GM13977 (cell line): ENCODE data around the gene MAD1L1.

Source experiments
- DNase-seq: peaks from one replicate; pipeline ENCODE4 v3.0.0; 2012; ENCODE audit warnings: low spot score
- in situ Hi-C: fragments of 300-500 bp; cut with MboI; formaldehyde crosslinking; loops from one replicate; pipeline ENCODE4 v1.12.0; 2022; ENCODE audit warnings: low sequenced_read_pairs, low pct_unique_long_range_greater_than_20kb, mixed read lengths, inconsistent platforms; ENCODE audit not compliant: unreplicated experiment
- TF ChIP-seq, protein P1 (sequence below): IDR thresholded peaks from 2 replicates; pipeline ENCODE4 v1.5.1; 2012; ENCODE audit warnings: mild to moderate bottlenecking, control low read depth; ENCODE audit not compliant: insufficient read depth; ENCODE audit errors: extremely low read depth, missing control alignments

The MAD1L1 gene

GRCh38 chr7:1957471-1958225 lies 275.1 kb downstream of the MAD1L1 start:
- no peak for DNase-seq
- TF ChIP-seq, protein P1, sequence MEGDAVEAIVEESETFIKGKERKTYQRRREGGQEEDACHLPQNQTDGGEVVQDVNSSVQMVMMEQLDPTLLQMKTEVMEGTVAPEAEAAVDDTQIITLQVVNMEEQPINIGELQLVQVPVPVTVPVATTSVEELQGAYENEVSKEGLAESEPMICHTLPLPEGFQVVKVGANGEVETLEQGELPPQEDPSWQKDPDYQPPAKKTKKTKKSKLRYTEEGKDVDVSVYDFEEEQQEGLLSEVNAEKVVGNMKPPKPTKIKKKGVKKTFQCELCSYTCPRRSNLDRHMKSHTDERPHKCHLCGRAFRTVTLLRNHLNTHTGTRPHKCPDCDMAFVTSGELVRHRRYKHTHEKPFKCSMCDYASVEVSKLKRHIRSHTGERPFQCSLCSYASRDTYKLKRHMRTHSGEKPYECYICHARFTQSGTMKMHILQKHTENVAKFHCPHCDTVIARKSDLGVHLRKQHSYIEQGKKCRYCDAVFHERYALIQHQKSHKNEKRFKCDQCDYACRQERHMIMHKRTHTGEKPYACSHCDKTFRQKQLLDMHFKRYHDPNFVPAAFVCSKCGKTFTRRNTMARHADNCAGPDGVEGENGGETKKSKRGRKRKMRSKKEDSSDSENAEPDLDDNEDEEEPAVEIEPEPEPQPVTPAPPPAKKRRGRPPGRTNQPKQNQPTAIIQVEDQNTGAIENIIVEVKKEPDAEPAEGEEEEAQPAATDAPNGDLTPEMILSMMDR, result no peak
- in situ Hi-C loops, result no loop called here

GRCh38 chr7:1956611-1957470 lies 275.9 kb downstream of the MAD1L1 start:
- in situ Hi-C loops, result no loop called here
- DNase-seq, result no peak
- TF ChIP-seq, protein P1, result no peak

GRCh38 chr7:1956141-1956540 lies 276.6 kb downstream of the MAD1L1 start:
- TF ChIP-seq, protein P1, result no peak
- in situ Hi-C loops, result no loop called here
- DNase-seq, result no peak

DNA sequence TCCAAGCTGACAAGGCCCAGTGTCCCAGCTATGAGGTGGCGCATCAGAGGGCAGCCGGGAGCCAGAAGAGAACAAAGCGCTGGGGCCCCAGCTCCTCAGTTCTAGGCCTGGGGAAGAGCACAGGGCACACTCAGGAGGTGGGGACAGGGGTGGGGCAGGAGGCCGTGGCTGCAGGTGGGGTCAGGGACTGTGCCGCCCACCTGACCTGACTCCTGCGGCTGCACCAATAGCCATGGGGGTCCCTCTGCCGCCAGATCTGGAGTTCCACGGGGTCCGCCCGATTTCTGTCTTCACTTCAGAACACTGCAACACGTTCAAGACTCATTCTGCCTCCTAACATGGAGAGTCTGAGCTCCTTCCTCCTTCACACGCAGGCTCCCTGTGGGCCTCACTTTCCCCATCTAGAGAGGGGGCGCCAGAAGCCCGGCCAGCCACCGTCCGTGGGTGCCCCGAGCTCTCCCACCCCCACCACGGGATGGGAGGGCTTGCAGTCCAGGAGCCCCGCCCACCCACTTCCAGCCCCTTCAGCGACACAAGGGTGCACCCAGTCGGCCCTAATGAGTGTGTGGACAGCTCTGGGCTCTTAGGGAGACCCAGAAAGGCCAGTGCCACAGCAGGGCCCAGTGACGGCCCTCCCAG lies 278.3 kb downstream of the MAD1L1 start:
- TF ChIP-seq, protein P1, result no peak
- no peak for DNase-seq
- in situ Hi-C loops, result no loop called here

DNA sequence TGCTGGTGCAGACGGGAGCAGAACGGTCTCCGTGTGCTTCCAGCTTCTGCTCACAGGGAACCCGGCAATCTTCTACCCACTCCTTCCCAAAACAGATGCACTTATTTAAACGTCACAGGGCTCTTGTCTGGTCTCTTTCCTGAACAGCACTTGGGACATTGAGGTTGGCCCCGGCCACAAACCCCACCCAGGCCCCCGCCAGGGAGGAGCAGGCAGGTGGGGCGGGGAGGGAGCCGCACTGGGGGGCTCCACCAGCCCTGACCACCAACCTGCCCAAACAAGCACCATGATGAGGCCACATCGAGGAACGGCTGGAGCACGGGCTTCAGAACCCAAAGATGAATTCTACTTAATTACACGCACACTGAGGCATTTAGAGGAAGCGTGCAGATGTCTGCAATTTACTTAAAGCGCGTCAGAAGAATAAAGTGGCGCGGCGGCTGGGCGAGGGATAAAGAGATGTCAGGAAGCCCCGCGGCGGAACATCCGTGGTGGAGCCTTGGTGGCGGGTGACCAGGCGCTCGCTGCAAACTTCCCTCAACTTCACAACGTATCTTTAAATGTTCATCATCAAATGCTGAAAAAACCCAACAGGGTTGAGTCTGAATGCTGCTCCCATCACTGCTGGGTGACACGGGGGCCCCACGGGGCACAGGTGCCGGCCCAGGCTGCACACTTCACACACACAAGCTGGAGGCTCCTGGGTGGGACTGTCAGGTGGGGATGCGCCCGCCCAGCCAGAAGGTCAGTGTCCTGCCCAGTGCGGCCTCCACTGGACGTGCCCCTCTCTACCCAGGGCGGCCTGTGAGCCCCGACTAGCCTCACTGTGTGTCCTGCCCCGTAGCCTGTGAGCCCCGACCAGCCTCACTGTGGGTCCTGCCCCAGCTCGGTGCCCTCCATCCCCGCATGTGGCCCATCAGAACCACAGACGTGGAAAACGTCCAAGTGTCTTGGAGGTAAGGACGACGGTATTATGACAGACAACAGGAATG lies 279.2 kb downstream of the MAD1L1 start:
- no peak for DNase-seq
- TF ChIP-seq, protein P1, result no peak
- in situ Hi-C loops, result no loop called here

GRCh38 chr7:1952781-1953180 lies 280.0 kb downstream of the MAD1L1 start:
- DNase-seq, result no peak
- TF ChIP-seq, protein P1, result no peak
- in situ Hi-C loops, result no loop called here
